NB4 (cell line): Measurements from ENCODE around the gene IGSF9B.
A peak's percentile ranks its signal among the peaks of the same experiment; 100 is the strongest.

Experiments
- DNase-seq: peaks from one replicate; pipeline ENCODE4 v3.0.0; 2010; ENCODE audit warnings: low read depth
- H3K4me3 ChIP-seq: one replicate; pipeline ENCODE4 v1.5.1; 2011; ENCODE audit warnings: mild to moderate bottlenecking, low read depth, low read length, moderate library complexity
- CTCF ChIP-seq: IDR thresholded peaks from one replicate; pipeline ENCODE4 v1.5.1; 2012; ENCODE audit warnings: low read depth, low read length
- MAX ChIP-seq: IDR thresholded peaks from 2 replicates; pipeline ENCODE4 v1.6.1; 2011; ENCODE audit warnings: low read depth, low read length
- MYC ChIP-seq: IDR thresholded peaks from 2 replicates; pipeline ENCODE4 v1.6.1; 2011; ENCODE audit warnings: low read depth, low read length
- POLR2A ChIP-seq: IDR thresholded peaks from 2 replicates; pipeline ENCODE4 v1.6.1; 2011; ENCODE audit warnings: mild to moderate bottlenecking; ENCODE audit not compliant: insufficient read length; ENCODE audit errors: extremely low read depth

Gene IGSF9B

GRCh38 chr11:133999355-133999754, 42.6 kb upstream of the IGSF9B start:
- no peak for TF ChIP-seq MAX
- no peak for TF ChIP-seq POLR2A
- no peak for TF ChIP-seq CTCF
- no peak for TF ChIP-seq MYC
- no peak overlapping the region for H3K4me3 ChIP-seq
- DNase-seq = peak; percentile 12

- no peak for DNase-seq
- TF ChIP-seq POLR2A (no peak), MYC (no peak), MAX (no peak), CTCF (no peak)
- H3K4me3 ChIP-seq = no peak overlapping the region
Observed at GRCh38 chr11:133997554-133997953, 40.8 kb upstream of the IGSF9B start.

GRCh38 chr11:133996671-133997070, 39.9 kb upstream of the IGSF9B start:
- no peak overlapping the region for H3K4me3 ChIP-seq
- TF ChIP-seq CTCF (no peak), POLR2A (no peak), MAX (no peak), MYC (no peak)

GRCh38 chr11:133995066-133995465, 38.3 kb upstream of the IGSF9B start:
- TF ChIP-seq MYC (no peak), POLR2A (no peak), MAX (no peak), CTCF (no peak)
- no peak overlapping the region for H3K4me3 ChIP-seq
- no peak for DNase-seq

More at GRCh38 chr11:133996671-133997070, 39.9 kb upstream of the IGSF9B start:
- DNase-seq = no peak

GRCh38 chr11:133993921-133994320, 37.2 kb upstream of the IGSF9B start:
- no peak for TF ChIP-seq MYC
- TF ChIP-seq POLR2A = no peak
- TF ChIP-seq CTCF = no peak
- no peak for TF ChIP-seq MAX
- DNase-seq = no peak
- no peak overlapping the region for H3K4me3 ChIP-seq

- DNase-seq = no peak
- TF ChIP-seq MYC = no peak
- TF ChIP-seq POLR2A = no peak
- no peak for TF ChIP-seq MAX
- no peak for TF ChIP-seq CTCF
- H3K4me3 ChIP-seq = no peak overlapping the region
Observed at GRCh38 chr11:133993107-133993506, 36.3 kb upstream of the IGSF9B start.
